Nephron (organoid): ENCODE results near the gene DPEP2NB.
"Not testable (repeated sequence)": the region's sequence is repeated elsewhere in the genome, so short reads cannot be mapped to it uniquely, and the experiment has no call there.

Experiments
- H3K27ac Mint-ChIP-seq, 3 experiments: 2 replicates each; pipeline ENCODE4 v1.8.0; 2020; ENCODE audit warnings: mixed read lengths in 3 of 3, mild to moderate bottlenecking in 2 of 3, moderate library complexity in 1 of 3
- H3K27me3 Mint-ChIP-seq: 2 replicates; pipeline ENCODE4 v1.8.0; 2021; ENCODE audit warnings: low read depth, mild to moderate bottlenecking, moderate library complexity, mixed read lengths
- H3K36me3 Mint-ChIP-seq: 2 replicates; pipeline ENCODE4 v1.8.0; 2020; ENCODE audit warnings: low read depth, mixed read lengths
- H3K4me1 Mint-ChIP-seq: 2 replicates; pipeline ENCODE4 v1.8.0; 2020; ENCODE audit warnings: mixed read lengths
- H3K4me3 Mint-ChIP-seq, 3 experiments: 2 replicates each; pipeline ENCODE4 v1.8.0; 2020; ENCODE audit warnings: mild to moderate bottlenecking in 3 of 3, mixed read lengths in 3 of 3, moderate library complexity in 2 of 3
- H3K9me3 Mint-ChIP-seq: 2 replicates; pipeline ENCODE4 v1.8.0; 2020; ENCODE audit warnings: mixed read lengths
- TF ChIP-seq, protein P1 (sequence below), 3 experiments: fragments of 200-600 bp; sonication (generic); IDR thresholded peaks; one replicate each; pipeline ENCODE4 v1.5.0; 2021; ENCODE audit warnings: antibody characterized with exemption in 3 of 3; ENCODE audit not compliant: unreplicated experiment in 3 of 3

DPEP2NB gene

DNA sequence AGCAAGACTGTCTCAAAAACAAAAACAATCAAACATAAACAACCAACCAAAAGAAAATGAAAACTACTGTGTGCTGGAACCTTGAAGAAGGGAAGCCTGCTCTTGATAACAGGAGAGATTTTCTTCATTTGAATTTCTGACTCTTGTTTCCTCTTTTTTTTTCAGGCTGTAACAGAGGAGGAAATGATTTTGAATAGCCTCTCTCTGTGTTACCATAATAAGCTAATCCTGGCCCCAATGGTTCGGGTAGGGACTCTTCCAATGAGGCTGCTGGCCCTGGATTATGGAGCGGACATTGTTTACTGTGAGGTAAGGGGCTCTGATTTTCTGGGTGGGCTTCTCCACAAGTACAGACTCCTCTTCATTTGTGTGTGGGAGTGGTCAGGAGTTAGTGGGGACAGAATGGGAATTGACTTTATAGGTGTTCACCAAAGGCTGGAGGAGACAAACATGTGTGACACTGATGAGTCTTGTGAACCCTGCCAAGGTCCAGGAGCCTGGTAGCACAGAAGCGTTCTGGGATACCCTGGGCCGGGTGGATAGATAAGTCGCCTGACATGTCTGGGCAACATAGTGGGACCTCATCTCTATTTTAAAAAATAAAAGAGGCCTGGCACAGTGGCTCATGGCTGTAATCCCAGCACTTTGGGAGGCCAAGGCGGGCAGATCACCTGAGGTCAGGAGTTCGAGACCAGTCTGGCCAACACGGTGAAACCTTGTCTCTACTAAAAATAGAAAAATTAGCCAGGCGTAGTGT is 22.3 kb upstream of the DPEP2NB start:
- Mint-ChIP-seq H3K4me3 (no peak overlapping the region), H3K27ac (no peak overlapping the region), H3K4me1 (no peaks in the 10 kb centered on the region), H3K27me3 (no peaks in the 10 kb centered on the region), H3K9me3 (no peaks in the 10 kb centered on the region), H3K36me3 (peaks cover 20% of the 10 kb centered on the region)
- TF ChIP-seq, protein P1, sequence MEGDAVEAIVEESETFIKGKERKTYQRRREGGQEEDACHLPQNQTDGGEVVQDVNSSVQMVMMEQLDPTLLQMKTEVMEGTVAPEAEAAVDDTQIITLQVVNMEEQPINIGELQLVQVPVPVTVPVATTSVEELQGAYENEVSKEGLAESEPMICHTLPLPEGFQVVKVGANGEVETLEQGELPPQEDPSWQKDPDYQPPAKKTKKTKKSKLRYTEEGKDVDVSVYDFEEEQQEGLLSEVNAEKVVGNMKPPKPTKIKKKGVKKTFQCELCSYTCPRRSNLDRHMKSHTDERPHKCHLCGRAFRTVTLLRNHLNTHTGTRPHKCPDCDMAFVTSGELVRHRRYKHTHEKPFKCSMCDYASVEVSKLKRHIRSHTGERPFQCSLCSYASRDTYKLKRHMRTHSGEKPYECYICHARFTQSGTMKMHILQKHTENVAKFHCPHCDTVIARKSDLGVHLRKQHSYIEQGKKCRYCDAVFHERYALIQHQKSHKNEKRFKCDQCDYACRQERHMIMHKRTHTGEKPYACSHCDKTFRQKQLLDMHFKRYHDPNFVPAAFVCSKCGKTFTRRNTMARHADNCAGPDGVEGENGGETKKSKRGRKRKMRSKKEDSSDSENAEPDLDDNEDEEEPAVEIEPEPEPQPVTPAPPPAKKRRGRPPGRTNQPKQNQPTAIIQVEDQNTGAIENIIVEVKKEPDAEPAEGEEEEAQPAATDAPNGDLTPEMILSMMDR (IDR thresholded peaks at IDR 0.05; ENCODE audit: unreplicated experiment in 3 of 3) = no peak

DNA sequence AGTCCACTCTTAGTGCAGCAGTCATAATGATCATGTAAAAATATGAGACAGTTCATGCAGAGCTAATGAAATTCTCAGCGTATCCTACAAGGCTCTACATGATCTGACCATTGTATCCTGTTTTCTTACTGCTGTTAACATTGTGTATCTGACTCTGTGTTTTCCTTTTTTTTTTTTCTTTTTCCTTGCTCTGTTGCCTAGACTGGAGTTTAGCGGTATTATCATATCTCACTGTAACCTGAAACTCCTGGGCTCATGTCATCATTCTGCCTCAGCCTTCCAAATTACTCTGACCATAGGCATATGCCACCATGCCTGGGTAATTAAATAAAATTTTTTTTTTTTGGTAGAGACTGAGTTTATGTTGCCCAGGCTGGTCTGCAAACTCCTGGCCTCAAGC is 19.5 kb upstream of the DPEP2NB start:
- Mint-ChIP-seq H3K36me3 (peaks cover 16% of the 10 kb centered on the region), H3K4me1 (no peaks in the 10 kb centered on the region), H3K9me3 (no peaks in the 10 kb centered on the region), H3K4me3 (no peak overlapping the region), H3K27ac (no peak overlapping the region), H3K27me3 (no peaks in the 10 kb centered on the region)
- TF ChIP-seq, protein P1 (IDR thresholded peaks at IDR 0.05; ENCODE audit: unreplicated experiment in 3 of 3) = no peak

DNA sequence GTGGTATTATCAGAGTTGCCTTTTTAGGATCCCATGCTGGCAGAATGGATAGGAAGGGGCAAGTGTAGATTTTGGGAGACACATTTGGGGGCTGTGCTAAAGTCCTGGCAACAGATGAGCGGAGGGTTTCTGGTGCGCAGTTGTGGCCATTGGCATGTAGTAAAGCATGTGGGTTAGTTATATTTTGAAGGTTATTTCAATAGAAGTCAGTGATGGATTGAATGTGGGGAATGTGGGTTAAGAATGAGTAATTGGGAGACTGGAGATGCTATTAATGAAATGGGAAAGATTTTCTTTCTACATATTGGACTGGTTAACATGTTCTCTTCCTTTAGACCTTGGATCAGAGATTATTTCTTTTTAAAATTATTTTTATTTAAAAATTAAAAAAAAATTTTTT is 17.4 kb upstream of the DPEP2NB start:
- H3K4me3 Mint-ChIP-seq = no peak overlapping the region
- no peaks in the 10 kb centered on the region for H3K4me1 Mint-ChIP-seq
- TF ChIP-seq, protein P1 (IDR thresholded peaks at IDR 0.05; ENCODE audit: unreplicated experiment in 3 of 3) = no peak
- no peaks in the 10 kb centered on the region for H3K27me3 Mint-ChIP-seq
- H3K36me3 Mint-ChIP-seq = peaks cover 8% of the 10 kb centered on the region
- no peak overlapping the region for H3K27ac Mint-ChIP-seq
- no peaks in the 10 kb centered on the region for H3K9me3 Mint-ChIP-seq

DNA sequence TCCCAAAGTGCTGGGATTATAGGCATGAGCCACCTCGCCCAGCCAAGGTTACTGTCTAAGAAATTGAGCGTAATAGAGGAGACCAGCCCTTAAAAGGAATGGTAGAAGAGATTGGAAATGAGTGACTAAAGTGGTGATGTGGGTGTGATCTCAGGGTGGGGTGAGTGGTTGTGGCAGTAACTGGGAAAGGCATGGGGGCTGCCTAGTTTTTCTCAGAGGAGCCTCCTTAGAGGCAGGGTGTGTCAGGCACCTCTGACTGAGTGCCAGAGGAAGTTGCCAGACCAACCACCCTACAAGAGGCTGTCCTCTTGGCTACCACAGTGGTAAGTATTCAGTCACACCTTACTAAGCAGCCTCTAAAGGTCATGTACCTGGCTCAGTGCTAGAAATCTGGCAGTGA is 16.2 kb upstream of the DPEP2NB start:
- Mint-ChIP-seq H3K27me3 (no peaks in the 10 kb centered on the region), H3K36me3 (peaks cover 12% of the 10 kb centered on the region), H3K4me3 (no peak overlapping the region), H3K4me1 (no peaks in the 10 kb centered on the region), H3K27ac (no peak overlapping the region), H3K9me3 (no peaks in the 10 kb centered on the region)
- TF ChIP-seq, protein P1 (IDR thresholded peaks at IDR 0.05; ENCODE audit: unreplicated experiment in 3 of 3) = no peak

DNA sequence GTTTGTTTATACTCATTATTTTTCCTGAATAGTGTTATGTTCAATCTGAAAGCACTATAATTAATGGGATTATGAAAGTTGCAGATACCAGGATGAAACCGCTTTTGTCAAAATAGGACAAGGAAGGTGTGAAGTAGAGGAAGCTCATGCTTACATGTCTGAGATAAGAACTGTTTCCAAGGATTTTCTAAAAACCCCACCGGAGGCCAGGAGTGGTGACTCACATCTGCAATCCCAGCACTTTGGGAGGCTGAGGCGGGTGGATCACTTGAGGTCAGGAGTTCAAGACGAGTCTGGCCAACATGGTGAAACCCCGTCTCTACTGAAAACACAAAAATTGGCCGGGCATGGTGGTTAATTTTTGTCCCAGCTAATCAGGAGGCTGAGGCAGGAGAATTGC is 14.4 kb upstream of the DPEP2NB start:
- H3K27ac Mint-ChIP-seq, H3K9me3 Mint-ChIP-seq, H3K27me3 Mint-ChIP-seq, H3K4me3 Mint-ChIP-seq, H3K4me1 Mint-ChIP-seq: not testable (repeated sequence)
- peaks cover 16% of the 10 kb centered on the region for H3K36me3 Mint-ChIP-seq

DNA sequence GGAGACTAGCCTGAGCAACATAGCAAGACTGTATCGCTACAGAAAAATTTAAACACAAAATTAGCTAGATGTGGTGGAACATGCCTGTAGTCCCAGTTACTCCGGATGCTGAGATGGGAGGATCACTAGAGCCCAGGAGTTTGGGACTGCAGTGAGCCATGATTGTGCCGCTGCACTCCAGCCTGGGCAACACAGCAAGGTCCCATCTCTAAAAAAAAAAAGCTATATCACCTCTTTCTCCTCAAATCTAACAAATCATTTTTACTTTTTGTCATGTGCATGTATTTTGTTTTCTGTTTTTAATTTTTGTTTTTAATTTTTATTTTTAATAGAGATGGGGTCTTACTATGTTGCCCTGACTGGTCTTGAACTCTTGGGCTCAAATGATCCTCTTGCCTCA is 13.3 kb upstream of the DPEP2NB start:
- TF ChIP-seq, protein P1 (IDR thresholded peaks at IDR 0.05; ENCODE audit: unreplicated experiment in 3 of 3) = no peak
- H3K36me3 Mint-ChIP-seq = peaks cover 16% of the 10 kb centered on the region
- H3K4me1 Mint-ChIP-seq = no peaks in the 10 kb centered on the region
- no peaks in the 10 kb centered on the region for H3K27me3 Mint-ChIP-seq
- no peaks in the 10 kb centered on the region for H3K9me3 Mint-ChIP-seq
- H3K4me3 Mint-ChIP-seq = no peak overlapping the region
- H3K27ac Mint-ChIP-seq = no peak overlapping the region
